ENCODE data around the gene DPCD. TPM values are rescaled to one million over a fixed set of nuclear protein-coding genes. Genes with fewer than 3 reads are reported as not detected.

The DPCD gene
- total and polyA plus RNA-seq, 2 experiments from 2014 or later: 22.5 to 38.1 TPM

- no peak overlapping the region for H3K4me3 Mint-ChIP-seq
Measured at GRCh38 chr10:101580486-101581399, 7.4 kb upstream of the DPCD start.

More at GRCh38 chr10:101580486-101581399, 7.4 kb upstream of the DPCD start:
- H4K20me1 ChIP-seq (replicated peaks; ENCODE audit: insufficient read depth): no peaks in the 10 kb centered on the region; the same call in 1 of the 2 replicates
- H3K4me3 ChIP-seq: no peak overlapping the region
- no peak overlapping the region for H2AFZ ChIP-seq
- peak overlapping the region; percentile 62 for H3K4me2 ChIP-seq
- no peak overlapping the region for H3K27ac ChIP-seq (ENCODE audit: low read depth)
- H3F3A ChIP-seq (replicated peaks; ENCODE audit: low read depth): no peaks in the 10 kb centered on the region
- H3K27ac Mint-ChIP-seq: no peak overlapping the region; the same call in 1 of the 2 replicates
- peaks cover 49% of the 10 kb centered on the region for H3K36me3 Mint-ChIP-seq (ENCODE audit: low read depth)
- peaks cover 13% of the 10 kb centered on the region for H3K4me1 ChIP-seq (ENCODE audit: insufficient read depth)
- DNase-seq (ENCODE audit: low spot score) (no peak), ATAC-seq (peak; percentile 77)
- no peaks in the 10 kb centered on the region for H3K79me2 ChIP-seq (replicated peaks; ENCODE audit: insufficient read depth)
- H3K9me2 ChIP-seq (ENCODE audit: insufficient read depth): no peaks in the 10 kb centered on the region
- H3K36me3 ChIP-seq (ENCODE audit: insufficient read depth): no peaks in the 10 kb centered on the region; the same call in none of the 2 replicates
- H3K27me3 ChIP-seq (ENCODE audit: insufficient read depth): no peaks in the 10 kb centered on the region
- peaks cover 10% of the 10 kb centered on the region for H3K9me3 Mint-ChIP-seq
- peaks cover 22% of the 10 kb centered on the region for H3K4me1 Mint-ChIP-seq
- no peak for TF ChIP-seq EZH2 (IDR thresholded peaks at IDR 0.05; ENCODE audit: low read depth, unreplicated experiment)
- TF ChIP-seq, protein P1, sequence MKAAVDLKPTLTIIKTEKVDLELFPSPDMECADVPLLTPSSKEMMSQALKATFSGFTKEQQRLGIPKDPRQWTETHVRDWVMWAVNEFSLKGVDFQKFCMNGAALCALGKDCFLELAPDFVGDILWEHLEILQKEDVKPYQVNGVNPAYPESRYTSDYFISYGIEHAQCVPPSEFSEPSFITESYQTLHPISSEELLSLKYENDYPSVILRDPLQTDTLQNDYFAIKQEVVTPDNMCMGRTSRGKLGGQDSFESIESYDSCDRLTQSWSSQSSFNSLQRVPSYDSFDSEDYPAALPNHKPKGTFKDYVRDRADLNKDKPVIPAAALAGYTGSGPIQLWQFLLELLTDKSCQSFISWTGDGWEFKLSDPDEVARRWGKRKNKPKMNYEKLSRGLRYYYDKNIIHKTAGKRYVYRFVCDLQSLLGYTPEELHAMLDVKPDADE (IDR thresholded peaks at IDR 0.05): no peak
- TF ChIP-seq JUNB (IDR thresholded peaks at IDR 0.05; ENCODE audit: unreplicated experiment): no peak
- no peak for TF ChIP-seq POLR2AphosphoS5 (IDR thresholded peaks at IDR 0.05; ENCODE audit: low read depth)
- no peak for TF ChIP-seq ZNF114 (CRISPR knock-in tag; IDR thresholded peaks at IDR 0.05)
- TF ChIP-seq NANOG (IDR thresholded peaks at IDR 0.05; ENCODE audit: borderline replicate concordance): no peak
- no peak for TF ChIP-seq CREB1 (CRISPR knock-in tag; IDR thresholded peaks at IDR 0.05; ENCODE audit: low read depth)
- no peak for TF ChIP-seq ZNF331 (CRISPR knock-in tag; IDR thresholded peaks at IDR 0.05; ENCODE audit: low read depth)
- no peak for TF ChIP-seq CTCF (conservative IDR thresholded peaks at IDR 0.05; ENCODE audit: low read depth in 2 of 2)
- TF ChIP-seq, protein P2, sequence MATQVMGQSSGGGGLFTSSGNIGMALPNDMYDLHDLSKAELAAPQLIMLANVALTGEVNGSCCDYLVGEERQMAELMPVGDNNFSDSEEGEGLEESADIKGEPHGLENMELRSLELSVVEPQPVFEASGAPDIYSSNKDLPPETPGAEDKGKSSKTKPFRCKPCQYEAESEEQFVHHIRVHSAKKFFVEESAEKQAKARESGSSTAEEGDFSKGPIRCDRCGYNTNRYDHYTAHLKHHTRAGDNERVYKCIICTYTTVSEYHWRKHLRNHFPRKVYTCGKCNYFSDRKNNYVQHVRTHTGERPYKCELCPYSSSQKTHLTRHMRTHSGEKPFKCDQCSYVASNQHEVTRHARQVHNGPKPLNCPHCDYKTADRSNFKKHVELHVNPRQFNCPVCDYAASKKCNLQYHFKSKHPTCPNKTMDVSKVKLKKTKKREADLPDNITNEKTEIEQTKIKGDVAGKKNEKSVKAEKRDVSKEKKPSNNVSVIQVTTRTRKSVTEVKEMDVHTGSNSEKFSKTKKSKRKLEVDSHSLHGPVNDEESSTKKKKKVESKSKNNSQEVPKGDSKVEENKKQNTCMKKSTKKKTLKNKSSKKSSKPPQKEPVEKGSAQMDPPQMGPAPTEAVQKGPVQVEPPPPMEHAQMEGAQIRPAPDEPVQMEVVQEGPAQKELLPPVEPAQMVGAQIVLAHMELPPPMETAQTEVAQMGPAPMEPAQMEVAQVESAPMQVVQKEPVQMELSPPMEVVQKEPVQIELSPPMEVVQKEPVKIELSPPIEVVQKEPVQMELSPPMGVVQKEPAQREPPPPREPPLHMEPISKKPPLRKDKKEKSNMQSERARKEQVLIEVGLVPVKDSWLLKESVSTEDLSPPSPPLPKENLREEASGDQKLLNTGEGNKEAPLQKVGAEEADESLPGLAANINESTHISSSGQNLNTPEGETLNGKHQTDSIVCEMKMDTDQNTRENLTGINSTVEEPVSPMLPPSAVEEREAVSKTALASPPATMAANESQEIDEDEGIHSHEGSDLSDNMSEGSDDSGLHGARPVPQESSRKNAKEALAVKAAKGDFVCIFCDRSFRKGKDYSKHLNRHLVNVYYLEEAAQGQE (IDR thresholded peaks at IDR 0.05; ENCODE audit: unreplicated experiment): no peak
- no peak for TF ChIP-seq ZNF462 (CRISPR knock-in tag; IDR thresholded peaks at IDR 0.05)
- TF ChIP-seq EZH2phosphoT487 (IDR thresholded peaks at IDR 0.05; ENCODE audit: unreplicated experiment): no peak
- TF ChIP-seq STAT1 (IDR thresholded peaks at IDR 0.05; ENCODE audit: unreplicated experiment): no peak
- H3K27me3 Mint-ChIP-seq (ENCODE audit: insufficient read depth, low read depth, poor library complexity): peaks cover 9% of the 10 kb centered on the region

Data from GM23338 (cell line).